H9 (cell line): ENCODE data around the gene GADD45A. TPM values are rescaled to one million over a fixed set of nuclear protein-coding genes. Genes with fewer than 3 reads are reported as not detected.

Experiments used
- DNase-seq: peaks from one replicate; pipeline ENCODE4 v3.0.0-alpha.2; 2017
- H2AFZ ChIP-seq: one replicate; pipeline ENCODE4 v1.6.1; 2013; ENCODE audit warnings: mild to moderate bottlenecking, low read length, control low read depth, moderate library complexity
- H2AK5ac ChIP-seq: 2 replicates; pipeline ENCODE4 v1.6.1; 2013; ENCODE audit warnings: low read length, control low read depth, mixed read lengths; ENCODE audit not compliant: insufficient read length
- H2BK120ac ChIP-seq: one replicate; pipeline ENCODE4 v1.6.1; 2013; ENCODE audit warnings: low read depth, mild to moderate bottlenecking, low read length, control low read depth, inconsistent platforms; ENCODE audit not compliant: poor library complexity, severe bottlenecking
- H2BK12ac ChIP-seq: 2 replicates; pipeline ENCODE4 v1.6.1; 2013; ENCODE audit warnings: low read length, control low read depth, mixed read lengths, low read depth; ENCODE audit not compliant: insufficient read length
- H2BK15ac ChIP-seq: 2 replicates; pipeline ENCODE4 v1.6.1; 2013; ENCODE audit warnings: low read depth, low read length, control low read depth
- H2BK20ac ChIP-seq: one replicate; pipeline ENCODE4 v1.6.1; 2013; ENCODE audit warnings: low read depth, mild to moderate bottlenecking, low read length, control low read depth, inconsistent platforms; ENCODE audit not compliant: poor library complexity, severe bottlenecking
- H2BK5ac ChIP-seq: 2 replicates; pipeline ENCODE4 v1.6.1; 2013; ENCODE audit warnings: low read length, control low read depth, mixed read lengths; ENCODE audit not compliant: insufficient read length
- H3K14ac ChIP-seq: 2 replicates; pipeline ENCODE4 v1.6.1; 2013; ENCODE audit warnings: low read length, control low read depth; ENCODE audit not compliant: insufficient read depth
- H3K18ac ChIP-seq: 2 replicates; pipeline ENCODE4 v1.6.1; 2013; ENCODE audit warnings: low read depth, mild to moderate bottlenecking, mixed read lengths, low read length, control low read depth; ENCODE audit not compliant: insufficient read length
- H3K23ac ChIP-seq: 2 replicates; pipeline ENCODE4 v1.6.1; 2013; ENCODE audit warnings: low read length, control low read depth, mixed read lengths, low read depth; ENCODE audit not compliant: insufficient read length
- H3K23me2 ChIP-seq: 2 replicates; pipeline ENCODE4 v1.6.1; 2013; ENCODE audit warnings: low read depth, mild to moderate bottlenecking, mixed read lengths, low read length, control low read depth; ENCODE audit not compliant: insufficient read length, poor library complexity, severe bottlenecking
- H3K27ac ChIP-seq: 2 replicates; pipeline ENCODE4 v1.5.1; 2013; ENCODE audit warnings: low read length, control low read depth, mixed read lengths, low read depth; ENCODE audit not compliant: insufficient read length
- H3K27me3 ChIP-seq: 2 replicates; pipeline ENCODE4 v1.6.1; 2013; ENCODE audit warnings: low read length, control low read depth, inconsistent platforms; ENCODE audit not compliant: insufficient read depth
- H3K4ac ChIP-seq: 2 replicates; pipeline ENCODE4 v1.6.1; 2013; ENCODE audit warnings: low read depth, mild to moderate bottlenecking, control low read depth, inconsistent platforms, low read length, moderate library complexity
- H3K4me1 ChIP-seq: 2 replicates; pipeline ENCODE4 v1.6.1; 2013; ENCODE audit warnings: low read length, control low read depth, inconsistent platforms; ENCODE audit not compliant: insufficient read depth
- H3K4me2 ChIP-seq: 2 replicates; pipeline ENCODE4 v1.6.1; 2013; ENCODE audit warnings: low read length, control low read depth, mixed read lengths; ENCODE audit not compliant: insufficient read length, insufficient read depth
- H3K56ac ChIP-seq: 2 replicates; pipeline ENCODE4 v1.6.1; 2013; ENCODE audit warnings: low read depth, mild to moderate bottlenecking, mixed read lengths, low read length, control low read depth; ENCODE audit not compliant: insufficient read length
- H3K79me1 ChIP-seq: 2 replicates; pipeline ENCODE4 v1.6.1; 2013; ENCODE audit warnings: low read depth, mild to moderate bottlenecking, moderate library complexity, low read length, control low read depth, inconsistent platforms; ENCODE audit not compliant: insufficient read depth, poor library complexity, severe bottlenecking
- H3K79me2 ChIP-seq: 2 replicates; pipeline ENCODE4 v1.6.1; 2013; ENCODE audit warnings: low read length, control low read depth, inconsistent platforms; ENCODE audit not compliant: insufficient read depth
- H3K9ac ChIP-seq: 2 replicates; pipeline ENCODE4 v1.6.1; 2013; ENCODE audit warnings: low read length, control low read depth, mixed read lengths; ENCODE audit not compliant: insufficient read length; ENCODE audit errors: extremely low read depth
- H3K9me3 ChIP-seq: one replicate; pipeline ENCODE4 v1.6.1; 2013; ENCODE audit warnings: low read depth, low read length, inconsistent platforms; ENCODE audit not compliant: control insufficient read depth
- H3T11ph ChIP-seq: one replicate; pipeline ENCODE4 v1.6.1; 2013; ENCODE audit warnings: mild to moderate bottlenecking, low read length, control low read depth, inconsistent platforms
- H4K20me1 ChIP-seq: one replicate; pipeline ENCODE4 v1.6.1; 2013; ENCODE audit not compliant: control insufficient read depth, insufficient read length, insufficient read depth
- H4K5ac ChIP-seq: 2 replicates; pipeline ENCODE4 v1.6.1; 2013; ENCODE audit warnings: low read depth, mild to moderate bottlenecking, mixed read lengths, low read length, control low read depth; ENCODE audit not compliant: insufficient read length
- H4K8ac ChIP-seq: replicated peaks from 2 replicates; pipeline ENCODE4 v1.6.1; 2013; ENCODE audit warnings: low read length, control low read depth, mixed read lengths, low read depth; ENCODE audit not compliant: insufficient read length
- H4K91ac ChIP-seq: 2 replicates; pipeline ENCODE4 v1.6.1; 2013; ENCODE audit warnings: low read depth, mild to moderate bottlenecking, moderate library complexity, mixed read lengths, low read length, control low read depth; ENCODE audit not compliant: insufficient read length
- H3K27ac Mint-ChIP-seq, 3 experiments: 2 replicates in 2 of 3; 3 replicates in 1 of 3; pipeline ENCODE4 v1.8.0; 2020 to 2021; ENCODE audit warnings: mixed read lengths in 3 of 3, mild to moderate bottlenecking in 1 of 3, moderate library complexity in 1 of 3
- H3K27me3 Mint-ChIP-seq: 2 replicates; pipeline ENCODE4 v1.8.0; 2021; ENCODE audit warnings: low read depth, mild to moderate bottlenecking, moderate library complexity, mixed read lengths
- H3K36me3 Mint-ChIP-seq, 3 experiments: 2 replicates in 2 of 3; 3 replicates in 1 of 3; pipeline ENCODE4 v1.8.0; 2020 to 2021; ENCODE audit warnings: low read depth in 3 of 3, mixed read lengths in 3 of 3; ENCODE audit not compliant: insufficient read depth in 1 of 3
- H3K4me1 Mint-ChIP-seq, 2 experiments: 2 replicates each; pipeline ENCODE4 v1.8.0; 2020; ENCODE audit warnings: mixed read lengths in 2 of 2
- H3K4me3 Mint-ChIP-seq, 2 experiments: 2 replicates in 1 of 2; 3 replicates in 1 of 2; pipeline ENCODE4 v1.8.0; 2020 to 2021; ENCODE audit warnings: mild to moderate bottlenecking in 2 of 2, mixed read lengths in 2 of 2, moderate library complexity in 1 of 2
- H3K9me3 Mint-ChIP-seq, 2 experiments: 2 replicates in 1 of 2; 3 replicates in 1 of 2; pipeline ENCODE4 v1.8.0; 2020; ENCODE audit warnings: mild to moderate bottlenecking in 2 of 2, mixed read lengths in 2 of 2, moderate library complexity in 1 of 2
- CTCF ChIP-seq: fragments of 200-600 bp; sonication (generic); conservative IDR thresholded peaks from 3 replicates; pipeline ENCODE4 v1.8.0; 2021; ENCODE audit warnings: antibody characterized with exemption, mild to moderate bottlenecking
- WGBS: extraction: QIAGEN DNeasy Blood & Tissue Kit; methylation state at CpG from one replicate; pipeline ENCODE4 v1.1.7; 2013; ENCODE audit warnings: missing lambda C conversion rate, low lambda C conversion rate, mixed read lengths; ENCODE audit not compliant: insufficient read length; ENCODE audit errors: extremely low coverage; 5-methylcytosine and 5-hydroxymethylcytosine counted together
- total RNA-seq: library from RNA; stranded (reverse); gene quantifications from 2 replicates; pipeline ENCODE4 v1.2.1, GENCODE V29; 2021

The GADD45A gene
- total RNA-seq, 1 experiment from 2014 or later: 22.8 TPM

- H3K4ac ChIP-seq: no peak overlapping the region
- peaks cover 5% of the 10 kb centered on the region; the same call in 1 of the 2 replicates for H3K27me3 Mint-ChIP-seq
- H3K23me2 ChIP-seq: no peaks in the 10 kb centered on the region
- H3K9me3 Mint-ChIP-seq: no peaks in the 10 kb centered on the region
- no peak overlapping the region for H4K8ac ChIP-seq
- no peak overlapping the region for H3K14ac ChIP-seq
- no peak overlapping the region for H3K4me2 ChIP-seq
- H3K9ac ChIP-seq: no peak overlapping the region
- no peak overlapping the region for H3K18ac ChIP-seq
- H3K23ac ChIP-seq: no peak overlapping the region
- H3T11ph ChIP-seq: no peak overlapping the region
- no peak overlapping the region for H3K4me3 Mint-ChIP-seq
- no peak overlapping the region for H2BK20ac ChIP-seq
- H4K91ac ChIP-seq: no peak overlapping the region
- H3K4me1 ChIP-seq: no peaks in the 10 kb centered on the region
- no peak overlapping the region for H2BK5ac ChIP-seq
- H3K27ac Mint-ChIP-seq: no peak overlapping the region
- H2AFZ ChIP-seq: no peak overlapping the region
- no peak overlapping the region for H4K5ac ChIP-seq
- H3K79me1 ChIP-seq: no peaks in the 10 kb centered on the region
- no peaks in the 10 kb centered on the region for H3K79me2 ChIP-seq
- H3K56ac ChIP-seq: no peak overlapping the region
- WGBS: no CpG with 5 or more reads among the region's 2 CpGs
- H3K27me3 ChIP-seq: no peaks in the 10 kb centered on the region
- no peak overlapping the region for H2BK15ac ChIP-seq
- no peak for DNase-seq
- H3K27ac ChIP-seq: no peak overlapping the region
- H2AK5ac ChIP-seq: no peak overlapping the region
- H2BK120ac ChIP-seq: no peak overlapping the region
- no peak overlapping the region for H2BK12ac ChIP-seq
- H3K9me3 ChIP-seq: no peaks in the 10 kb centered on the region
- no peak for TF ChIP-seq CTCF
- H3K36me3 Mint-ChIP-seq: no peaks in the 10 kb centered on the region
- H3K4me1 Mint-ChIP-seq: peaks cover 0 to 9% of the 10 kb centered on the region in 2 experiments; a peak in 3 of 4 replicates
- H4K20me1 ChIP-seq: no peaks in the 10 kb centered on the region
Observed at GRCh38 chr1:67677930-67678329, 7.1 kb upstream of the GADD45A start.
